ENCODE data around the gene KANSL1. TPM values are rescaled to one million over a fixed set of nuclear protein-coding genes. Genes with fewer than 3 reads are reported as not detected.

KANSL1 gene
- total RNA-seq, 1 experiment from 2014 or later = 47.6 TPM

- no peaks in the 10 kb centered on the region for H3K36me3 ChIP-seq (ENCODE audit: low read depth, low read length)
- DNase-seq (no peak), ATAC-seq (no peak)
- H3K79me2 ChIP-seq (ENCODE audit: low read length) = no peaks in the 10 kb centered on the region
- H3K4me1 ChIP-seq (ENCODE audit: insufficient read depth, low read length) = no peaks in the 10 kb centered on the region
- H3K4me2 ChIP-seq (ENCODE audit: low read length) = no peak overlapping the region
- no peaks in the 10 kb centered on the region for H4K20me1 ChIP-seq (ENCODE audit: low read length)
- POLR2A ChIA-PET (ENCODE audit: unreplicated experiment) = no interaction called here
- no peaks in the 10 kb centered on the region for H3K27me3 ChIP-seq (ENCODE audit: low read length)
- no peaks in the 10 kb centered on the region for H3F3A ChIP-seq (ENCODE audit: low read length, unreplicated experiment)
- no peak overlapping the region for H3K4me3 ChIP-seq (ENCODE audit: low read length)
- no peak overlapping the region for H2AFZ ChIP-seq (ENCODE audit: low read length)
- no peak for TF ChIP-seq EZH2 (IDR thresholded peaks at IDR 0.05; ENCODE audit: low read length, unreplicated experiment)
- TF ChIP-seq CTCF (conservative IDR thresholded peaks at IDR 0.05; ENCODE audit: low read depth, low read length) = no peak
- no peak for TF ChIP-seq EZH2phosphoT487 (IDR thresholded peaks at IDR 0.05; ENCODE audit: borderline replicate concordance, low read length)
- no peaks in the 10 kb centered on the region for H3K9me2 ChIP-seq (replicated peaks; ENCODE audit: low read length)
- intact Hi-C loops (cut with micrococcal nuclease) = no loop called here
- H3K9me3 ChIP-seq (ENCODE audit: low read length) = no peaks in the 10 kb centered on the region
- CTCF ChIA-PET = no interaction called here
- H3K27ac ChIP-seq (ENCODE audit: low read length) = no peak overlapping the region
- H3K9ac ChIP-seq (ENCODE audit: low read length) = no peak overlapping the region
- no TSS peak for BruUV-seq (replicated peaks)
Measured at GRCh38 chr17:45982791-45983613, 210.2 kb downstream of the KANSL1 start.

GRCh38 chr17:45981306-45981705, 211.9 kb downstream of the KANSL1 start:
- DNase-seq (no peak), ATAC-seq (no peak)
- no peak for TF ChIP-seq CTCF (conservative IDR thresholded peaks at IDR 0.05; ENCODE audit: low read depth, low read length)
- no peak for TF ChIP-seq EZH2 (IDR thresholded peaks at IDR 0.05; ENCODE audit: low read length, unreplicated experiment)
- TF ChIP-seq EZH2phosphoT487 (IDR thresholded peaks at IDR 0.05; ENCODE audit: borderline replicate concordance, low read length) = no peak
- Histone ChIP-seq H3K27me3 (ENCODE audit: low read length) (no peaks in the 10 kb centered on the region), H3F3A (ENCODE audit: low read length, unreplicated experiment) (no peaks in the 10 kb centered on the region), H3K4me1 (ENCODE audit: insufficient read depth, low read length) (no peaks in the 10 kb centered on the region), H4K20me1 (ENCODE audit: low read length) (no peaks in the 10 kb centered on the region), H3K4me3 (ENCODE audit: low read length) (no peak overlapping the region), H2AFZ (ENCODE audit: low read length) (no peak overlapping the region), H3K9me3 (ENCODE audit: low read length) (no peaks in the 10 kb centered on the region), H3K4me2 (ENCODE audit: low read length) (no peak overlapping the region), H3K9ac (ENCODE audit: low read length) (no peak overlapping the region), H3K27ac (ENCODE audit: low read length) (no peak overlapping the region), H3K9me2 (replicated peaks; ENCODE audit: low read length) (no peaks in the 10 kb centered on the region), H3K36me3 (ENCODE audit: low read depth, low read length) (no peaks in the 10 kb centered on the region), H3K79me2 (ENCODE audit: low read length) (no peaks in the 10 kb centered on the region)
- ChIA-PET POLR2A (ENCODE audit: unreplicated experiment) (interaction anchor here (0.6 kb wide), 1 partner anchor 164 kb away, joined by 3 read pairs; no protein-coding TSS in a partner anchor), CTCF (no interaction called here)
- no TSS peak for BruUV-seq (replicated peaks)
- intact Hi-C loops (cut with micrococcal nuclease) = no loop called here

GRCh38 chr17:45980855-45981254, 212.4 kb downstream of the KANSL1 start:
- DNase-seq (no peak), ATAC-seq (no peak)
- no TSS peak for BruUV-seq (replicated peaks)
- no peaks in the 10 kb centered on the region for H3F3A ChIP-seq (ENCODE audit: low read length, unreplicated experiment)
- no peaks in the 10 kb centered on the region for H3K79me2 ChIP-seq (ENCODE audit: low read length)
- CTCF ChIA-PET = no interaction called here
- POLR2A ChIA-PET (ENCODE audit: unreplicated experiment) = interaction anchor here (0.6 kb wide), 1 partner anchor 165 kb away, joined by 3 read pairs; no protein-coding TSS in a partner anchor
- no peaks in the 10 kb centered on the region for H3K27me3 ChIP-seq (ENCODE audit: low read length)
- no peak overlapping the region for H3K4me3 ChIP-seq (ENCODE audit: low read length)
- TF ChIP-seq EZH2 (IDR thresholded peaks at IDR 0.05; ENCODE audit: low read length, unreplicated experiment) (no peak), EZH2phosphoT487 (IDR thresholded peaks at IDR 0.05; ENCODE audit: borderline replicate concordance, low read length) (no peak), CTCF (conservative IDR thresholded peaks at IDR 0.05; ENCODE audit: low read depth, low read length) (no peak)
- no peaks in the 10 kb centered on the region for H3K9me3 ChIP-seq (ENCODE audit: low read length)
- no peak overlapping the region for H2AFZ ChIP-seq (ENCODE audit: low read length)
- intact Hi-C loops (cut with micrococcal nuclease) = no loop called here
- no peaks in the 10 kb centered on the region for H3K4me1 ChIP-seq (ENCODE audit: insufficient read depth, low read length)
- no peaks in the 10 kb centered on the region for H3K9me2 ChIP-seq (replicated peaks; ENCODE audit: low read length)
- no peaks in the 10 kb centered on the region for H3K36me3 ChIP-seq (ENCODE audit: low read depth, low read length)
- H3K27ac ChIP-seq (ENCODE audit: low read length) = no peak overlapping the region
- no peak overlapping the region for H3K4me2 ChIP-seq (ENCODE audit: low read length)
- no peak overlapping the region for H3K9ac ChIP-seq (ENCODE audit: low read length)
- H4K20me1 ChIP-seq (ENCODE audit: low read length) = no peaks in the 10 kb centered on the region

Measured in PC-3 (cell line).